AG08396 (cell line): ENCODE measurements around the gene TEX19.
"Not testable (repeated sequence)": the region's sequence is repeated elsewhere in the genome, so short reads cannot be mapped to it uniquely, and the experiment has no call there.

Source experiments
- DNase-seq: peaks from one replicate; pipeline ENCODE4 v3.0.0; 2012; ENCODE audit warnings: low spot score, mixed read lengths

Gene TEX19

GRCh38 chr17:82411396-82412053, 52.5 kb downstream of the TEX19 start:
- no peak for DNase-seq

GRCh38 chr17:82412081-82412480, 53.0 kb downstream of the TEX19 start:
- DNase-seq = not testable (repeated sequence)

GRCh38 chr17:82412535-82413520, 53.8 kb downstream of the TEX19 start:
- no peak for DNase-seq
